NCI-H526 (cell line): Measurements from ENCODE around the gene MAPK14.

ENCODE experiments used
- DNase-seq, 2 experiments: peaks; one replicate each; lab custom pipeline; 2025; lab: John Stamatoyannopoulos, UW

Gene MAPK14

GRCh38 chr6:36104836-36105235 is 77.2 kb downstream of the MAPK14 start:
- DNase-seq, result no peak

GRCh38 chr6:36109092-36109491 is 81.5 kb downstream of the MAPK14 start:
- DNase-seq, result no peak

- no peak for DNase-seq
Measured at GRCh38 chr6:36110050-36110449, 82.4 kb downstream of the MAPK14 start.

GRCh38 chr6:36110863-36111262 is 83.3 kb downstream of the MAPK14 start:
- no peak for DNase-seq

GRCh38 chr6:36111526-36111925 is 83.9 kb downstream of the MAPK14 start:
- DNase-seq, result no peak

- no peak for DNase-seq
Measured at GRCh38 chr6:36113049-36113448, 85.4 kb downstream of the MAPK14 start.

GRCh38 chr6:36113703-36114102 is 86.1 kb downstream of the MAPK14 start:
- no peak for DNase-seq

- no peak for DNase-seq
Measured at GRCh38 chr6:36114798-36115408, 87.3 kb downstream of the MAPK14 start.

- DNase-seq, result no peak
Measured at GRCh38 chr6:36115412-36115811, 87.8 kb downstream of the MAPK14 start.

- no peak for DNase-seq
Measured at GRCh38 chr6:36116066-36116864, 88.7 kb downstream of the MAPK14 start.

GRCh38 chr6:36116943-36117342 is 89.3 kb downstream of the MAPK14 start:
- DNase-seq, result no peak

GRCh38 chr6:36117658-36118549 is 90.3 kb downstream of the MAPK14 start:
- no peak for DNase-seq

GRCh38 chr6:36118550-36119107 is 91.0 kb downstream of the MAPK14 start:
- no peak for DNase-seq

- DNase-seq, result no peak
Measured at GRCh38 chr6:36119209-36119608, 91.6 kb downstream of the MAPK14 start.

GRCh38 chr6:36120018-36120417 is 92.4 kb downstream of the MAPK14 start:
- no peak for DNase-seq

GRCh38 chr6:36120539-36120938 is 92.9 kb downstream of the MAPK14 start:
- DNase-seq, result no peak

GRCh38 chr6:36120979-36121786 is 93.6 kb downstream of the MAPK14 start:
- DNase-seq, result no peak

GRCh38 chr6:36121787-36122494 is 94.3 kb downstream of the MAPK14 start:
- no peak for DNase-seq

- no peak for DNase-seq
Measured at GRCh38 chr6:36122495-36123269, 95.1 kb downstream of the MAPK14 start.
